Measurements from ENCODE around the gene SEMA6D. TPM values are rescaled to one million over a fixed set of nuclear protein-coding genes. Genes with fewer than 3 reads are reported as not detected.

The SEMA6D gene
- 8.0 TPM for total RNA-seq
- long read RNA-seq, partial matches to known transcripts = 0 of 4 reads
- long read RNA-seq, other reads (novel, unspliced or antisense) = 4 of 4 reads

- Histone ChIP-seq H3K4me1 (peaks cover 11% of the 10 kb centered on the region), H3K4me3 (peak within 1 kb of the TSS; percentile 66), H3K27me3 (peaks cover 23% of the 10 kb centered on the region), H3K27ac (peak within 1 kb of the TSS; percentile 65), H3K9me3 (no peaks in the 10 kb centered on the region), H3K36me3 (no peaks in the 10 kb centered on the region)
- intact Hi-C loops (cut with DNase I) = no loop called here
- TF ChIP-seq, protein P1, sequence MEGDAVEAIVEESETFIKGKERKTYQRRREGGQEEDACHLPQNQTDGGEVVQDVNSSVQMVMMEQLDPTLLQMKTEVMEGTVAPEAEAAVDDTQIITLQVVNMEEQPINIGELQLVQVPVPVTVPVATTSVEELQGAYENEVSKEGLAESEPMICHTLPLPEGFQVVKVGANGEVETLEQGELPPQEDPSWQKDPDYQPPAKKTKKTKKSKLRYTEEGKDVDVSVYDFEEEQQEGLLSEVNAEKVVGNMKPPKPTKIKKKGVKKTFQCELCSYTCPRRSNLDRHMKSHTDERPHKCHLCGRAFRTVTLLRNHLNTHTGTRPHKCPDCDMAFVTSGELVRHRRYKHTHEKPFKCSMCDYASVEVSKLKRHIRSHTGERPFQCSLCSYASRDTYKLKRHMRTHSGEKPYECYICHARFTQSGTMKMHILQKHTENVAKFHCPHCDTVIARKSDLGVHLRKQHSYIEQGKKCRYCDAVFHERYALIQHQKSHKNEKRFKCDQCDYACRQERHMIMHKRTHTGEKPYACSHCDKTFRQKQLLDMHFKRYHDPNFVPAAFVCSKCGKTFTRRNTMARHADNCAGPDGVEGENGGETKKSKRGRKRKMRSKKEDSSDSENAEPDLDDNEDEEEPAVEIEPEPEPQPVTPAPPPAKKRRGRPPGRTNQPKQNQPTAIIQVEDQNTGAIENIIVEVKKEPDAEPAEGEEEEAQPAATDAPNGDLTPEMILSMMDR (IDR thresholded peaks at IDR 0.05) = peak; percentile 35
- peak; percentile 92 for ATAC-seq
- DNase-seq = peak; percentile 78
Measured at GRCh38 chr15:47717036-47717612, at the start of gene SEMA6D. Gene SEMA6D (plus strand): TSS chr15:47717505. CDS start chr15:47759799, 42,294 bp downstream.

DNA sequence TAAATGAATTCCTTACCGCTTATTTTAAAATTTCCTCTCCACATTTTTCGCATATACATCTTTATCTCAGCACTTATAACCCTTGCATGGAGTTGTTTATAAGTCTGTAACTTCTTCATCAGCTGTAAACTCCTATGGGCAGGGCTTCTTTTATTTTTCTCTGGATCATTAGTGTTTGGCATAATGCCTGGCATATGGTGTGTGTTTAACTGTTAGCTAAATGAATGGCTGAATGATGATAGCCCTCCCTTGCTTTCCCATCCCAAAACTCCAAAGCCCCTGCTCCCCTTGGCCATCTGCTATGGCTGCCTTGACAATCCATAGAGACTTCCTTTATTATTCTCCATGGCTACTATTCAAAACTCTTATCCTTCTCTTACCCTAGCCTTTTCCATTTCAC is 48.1 kb upstream of the SEMA6D start:
- DNase-seq = no peak
- TF ChIP-seq, protein P1 (IDR thresholded peaks at IDR 0.05) = no peak
- Histone ChIP-seq H3K27ac (no peak overlapping the region), H3K9me3 (no peaks in the 10 kb centered on the region), H3K27me3 (no peaks in the 10 kb centered on the region), H3K4me1 (peaks cover 10% of the 10 kb centered on the region), H3K36me3 (no peaks in the 10 kb centered on the region), H3K4me3 (no peak overlapping the region)
- no peak for ATAC-seq
- intact Hi-C loops (cut with DNase I) = no loop called here

- intact Hi-C loops (cut with DNase I) = no loop called here
- TF ChIP-seq, protein P1 (IDR thresholded peaks at IDR 0.05) = no peak
- no peak overlapping the region for H3K27ac ChIP-seq
- ATAC-seq (no peak), DNase-seq (no peak)
- H3K27me3 ChIP-seq = no peaks in the 10 kb centered on the region
- peaks cover 10% of the 10 kb centered on the region for H3K4me1 ChIP-seq
- no peaks in the 10 kb centered on the region for H3K36me3 ChIP-seq
- H3K9me3 ChIP-seq = no peaks in the 10 kb centered on the region
- H3K4me3 ChIP-seq = no peak overlapping the region
Measured at GRCh38 chr15:47670365-47670764, 46.9 kb upstream of the SEMA6D start.

- Histone ChIP-seq H3K36me3 (no peaks in the 10 kb centered on the region), H3K27me3 (no peaks in the 10 kb centered on the region), H3K27ac (no peak overlapping the region), H3K4me3 (no peak overlapping the region), H3K9me3 (no peaks in the 10 kb centered on the region), H3K4me1 (peaks cover 10% of the 10 kb centered on the region)
- intact Hi-C loops (cut with DNase I) = no loop called here
- ATAC-seq = peak; percentile 50
- DNase-seq = no peak
- TF ChIP-seq, protein P1 (IDR thresholded peaks at IDR 0.05) = no peak
Measured at GRCh38 chr15:47673232-47673761, 44.0 kb upstream of the SEMA6D start.

DNA sequence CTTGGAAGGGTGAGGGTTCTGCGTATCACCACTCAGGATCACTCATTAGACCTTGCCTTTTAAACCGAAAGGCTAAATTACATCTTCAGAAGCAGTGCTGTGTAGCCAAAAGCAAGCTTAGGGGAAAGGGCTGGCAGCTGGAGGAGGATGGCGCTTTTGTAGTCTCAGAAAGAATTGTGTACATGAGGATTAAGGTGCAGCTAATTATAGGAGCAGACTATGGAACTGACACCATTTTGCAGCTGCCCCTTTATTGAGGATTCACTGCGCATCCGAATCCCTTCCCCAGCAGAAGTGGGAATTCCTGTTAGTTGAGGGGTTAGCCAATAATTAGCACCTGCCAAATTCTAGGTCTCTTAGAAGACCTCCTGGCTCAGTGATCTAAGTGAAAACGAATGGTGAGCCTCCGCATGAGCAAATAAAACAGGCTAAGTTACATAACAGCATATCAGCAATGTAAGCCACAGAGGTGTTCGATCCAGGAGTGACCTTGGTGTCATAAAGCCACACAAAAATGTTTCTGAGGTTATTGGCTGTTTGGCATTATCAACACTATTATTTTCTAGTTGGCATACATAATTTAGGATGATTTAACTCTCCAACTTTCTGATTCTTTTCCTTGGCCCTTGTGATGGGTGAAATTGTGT is 42.6 kb upstream of the SEMA6D start:
- no peaks in the 10 kb centered on the region for H3K9me3 ChIP-seq
- ATAC-seq (no peak), DNase-seq (no peak)
- H3K36me3 ChIP-seq = no peaks in the 10 kb centered on the region
- H3K27me3 ChIP-seq = no peaks in the 10 kb centered on the region
- intact Hi-C loops (cut with DNase I) = no loop called here
- peaks cover 10% of the 10 kb centered on the region for H3K4me1 ChIP-seq
- no peak overlapping the region for H3K4me3 ChIP-seq
- no peak overlapping the region for H3K27ac ChIP-seq
- TF ChIP-seq, protein P1 (IDR thresholded peaks at IDR 0.05) = no peak

Data from upper lobe of right lung (tissue), 1 donor.